HEK293 (cell line): Measurements from ENCODE around the gene ITGA7.

Experiments used
- ELK4 ChIP-seq: IDR thresholded peaks from 2 replicates; pipeline ENCODE4 v1.6.1; 2011; ENCODE audit warnings: mild to moderate bottlenecking, low read depth, low read length, borderline replicate concordance
- KLF16 ChIP-seq: fragments of 450-650 bp; formaldehyde crosslinking; IDR thresholded peaks from 2 replicates; pipeline ENCODE4 v1.5.1; 2017; ENCODE audit warnings: missing biosample characterization, missing genetic modification characterization
- SP2 ChIP-seq: fragments of 450-650 bp; formaldehyde crosslinking; IDR thresholded peaks from 2 replicates; pipeline ENCODE4 v1.5.1; 2016; ENCODE audit warnings: missing biosample characterization, missing genetic modification characterization
- ZNF23 ChIP-seq: fragments of 450-650 bp; formaldehyde crosslinking; IDR thresholded peaks from 2 replicates; pipeline ENCODE4 v1.5.1; 2016; ENCODE audit warnings: missing biosample characterization, missing genetic modification characterization, borderline replicate concordance
- ZNF341 ChIP-seq: fragments of 450-650 bp; formaldehyde crosslinking; IDR thresholded peaks from 2 replicates; pipeline ENCODE4; 2016; ENCODE audit warnings: low read depth, missing biosample characterization, missing genetic modification characterization
- ZNF48 ChIP-seq: fragments of 450-650 bp; formaldehyde crosslinking; IDR thresholded peaks from 2 replicates; pipeline ENCODE4 v1.5.1; 2016; ENCODE audit warnings: missing biosample characterization, missing genetic modification characterization
- TF ChIP-seq, protein P1 (sequence below): fragments of 450-650 bp; formaldehyde crosslinking; IDR thresholded peaks from 2 replicates; pipeline ENCODE4 v1.5.1; 2016; ENCODE audit warnings: missing biosample characterization, missing genetic modification characterization
- TF ChIP-seq, protein P2 (sequence below): fragments of 450-650 bp; formaldehyde crosslinking; IDR thresholded peaks from 2 replicates; pipeline ENCODE4 v1.5.1; 2016; ENCODE audit warnings: missing biosample characterization, missing genetic modification characterization

DNA sequence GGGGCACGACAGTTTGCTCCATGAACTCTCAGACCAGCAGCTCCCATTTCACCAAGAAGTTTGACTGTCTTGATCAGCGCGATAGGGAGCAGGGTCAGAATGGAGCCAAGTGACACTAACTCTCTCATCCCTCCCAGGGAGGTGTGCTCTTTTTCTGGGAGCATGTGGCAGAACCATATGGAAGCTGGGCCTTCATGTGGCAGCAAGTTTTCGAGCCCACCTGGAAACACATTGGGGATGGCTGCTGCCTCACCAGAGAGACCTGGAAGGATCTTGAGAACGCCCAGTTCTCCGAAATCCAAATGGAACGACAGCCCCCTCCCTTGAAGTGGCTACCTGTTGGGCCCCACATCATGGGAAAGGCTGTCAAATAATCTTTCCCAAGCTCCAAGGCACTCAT lies 24.0 kb downstream of the ITGA7 start:
- no peak for TF ChIP-seq ELK4
- no peak for TF ChIP-seq SP2 (tag by site-specific recombination)
- TF ChIP-seq, protein P1, sequence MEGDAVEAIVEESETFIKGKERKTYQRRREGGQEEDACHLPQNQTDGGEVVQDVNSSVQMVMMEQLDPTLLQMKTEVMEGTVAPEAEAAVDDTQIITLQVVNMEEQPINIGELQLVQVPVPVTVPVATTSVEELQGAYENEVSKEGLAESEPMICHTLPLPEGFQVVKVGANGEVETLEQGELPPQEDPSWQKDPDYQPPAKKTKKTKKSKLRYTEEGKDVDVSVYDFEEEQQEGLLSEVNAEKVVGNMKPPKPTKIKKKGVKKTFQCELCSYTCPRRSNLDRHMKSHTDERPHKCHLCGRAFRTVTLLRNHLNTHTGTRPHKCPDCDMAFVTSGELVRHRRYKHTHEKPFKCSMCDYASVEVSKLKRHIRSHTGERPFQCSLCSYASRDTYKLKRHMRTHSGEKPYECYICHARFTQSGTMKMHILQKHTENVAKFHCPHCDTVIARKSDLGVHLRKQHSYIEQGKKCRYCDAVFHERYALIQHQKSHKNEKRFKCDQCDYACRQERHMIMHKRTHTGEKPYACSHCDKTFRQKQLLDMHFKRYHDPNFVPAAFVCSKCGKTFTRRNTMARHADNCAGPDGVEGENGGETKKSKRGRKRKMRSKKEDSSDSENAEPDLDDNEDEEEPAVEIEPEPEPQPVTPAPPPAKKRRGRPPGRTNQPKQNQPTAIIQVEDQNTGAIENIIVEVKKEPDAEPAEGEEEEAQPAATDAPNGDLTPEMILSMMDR = no peak
- no peak for TF ChIP-seq ZNF341 (tag by site-specific recombination)
- no peak for TF ChIP-seq ZNF48
- TF ChIP-seq, protein P2, sequence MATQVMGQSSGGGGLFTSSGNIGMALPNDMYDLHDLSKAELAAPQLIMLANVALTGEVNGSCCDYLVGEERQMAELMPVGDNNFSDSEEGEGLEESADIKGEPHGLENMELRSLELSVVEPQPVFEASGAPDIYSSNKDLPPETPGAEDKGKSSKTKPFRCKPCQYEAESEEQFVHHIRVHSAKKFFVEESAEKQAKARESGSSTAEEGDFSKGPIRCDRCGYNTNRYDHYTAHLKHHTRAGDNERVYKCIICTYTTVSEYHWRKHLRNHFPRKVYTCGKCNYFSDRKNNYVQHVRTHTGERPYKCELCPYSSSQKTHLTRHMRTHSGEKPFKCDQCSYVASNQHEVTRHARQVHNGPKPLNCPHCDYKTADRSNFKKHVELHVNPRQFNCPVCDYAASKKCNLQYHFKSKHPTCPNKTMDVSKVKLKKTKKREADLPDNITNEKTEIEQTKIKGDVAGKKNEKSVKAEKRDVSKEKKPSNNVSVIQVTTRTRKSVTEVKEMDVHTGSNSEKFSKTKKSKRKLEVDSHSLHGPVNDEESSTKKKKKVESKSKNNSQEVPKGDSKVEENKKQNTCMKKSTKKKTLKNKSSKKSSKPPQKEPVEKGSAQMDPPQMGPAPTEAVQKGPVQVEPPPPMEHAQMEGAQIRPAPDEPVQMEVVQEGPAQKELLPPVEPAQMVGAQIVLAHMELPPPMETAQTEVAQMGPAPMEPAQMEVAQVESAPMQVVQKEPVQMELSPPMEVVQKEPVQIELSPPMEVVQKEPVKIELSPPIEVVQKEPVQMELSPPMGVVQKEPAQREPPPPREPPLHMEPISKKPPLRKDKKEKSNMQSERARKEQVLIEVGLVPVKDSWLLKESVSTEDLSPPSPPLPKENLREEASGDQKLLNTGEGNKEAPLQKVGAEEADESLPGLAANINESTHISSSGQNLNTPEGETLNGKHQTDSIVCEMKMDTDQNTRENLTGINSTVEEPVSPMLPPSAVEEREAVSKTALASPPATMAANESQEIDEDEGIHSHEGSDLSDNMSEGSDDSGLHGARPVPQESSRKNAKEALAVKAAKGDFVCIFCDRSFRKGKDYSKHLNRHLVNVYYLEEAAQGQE (tag by site-specific recombination) = no peak
- no peak for TF ChIP-seq ZNF23 (tag by site-specific recombination)
- TF ChIP-seq KLF16 = no peak
